K562 (cell line): Measurements from ENCODE around the gene GPR32. TPM values are rescaled to one million over a fixed set of nuclear protein-coding genes. Genes with fewer than 3 reads are reported as not detected.

Source experiments
- FOXM1 ChIP-seq, 2 experiments: fragments of 450-650 bp in 1 of 2; sonication (generic) in 1 of 2; formaldehyde crosslinking in 1 of 2; IDR thresholded peaks; 2 replicates each; pipeline versions ENCODE4 v1.6.1 to v1.9.0; 2017 to 2022; ENCODE audit warnings: low read depth in 2 of 2, mild to moderate bottlenecking in 2 of 2, missing genetic modification reagents in 1 of 2, moderate library complexity in 1 of 2
- FOXP1 ChIP-seq: sonication (generic); formaldehyde crosslinking; IDR thresholded peaks from 2 replicates; pipeline ENCODE4 v1.8.0; 2022; ENCODE audit warnings: mild to moderate bottlenecking, missing genetic modification reagents
- HDAC3 ChIP-seq: fragments of 450-650 bp; IDR thresholded peaks from 2 replicates; pipeline ENCODE4 v1.6.1; 2018; ENCODE audit warnings: borderline replicate concordance, mild to moderate bottlenecking, moderate library complexity; ENCODE audit not compliant: partially characterized antibody
- MCM5 ChIP-seq: fragments of 450-650 bp; IDR thresholded peaks from 2 replicates; pipeline ENCODE4 v1.6.1; 2016; ENCODE audit warnings: low read depth
- MEIS2 ChIP-seq: fragments of 450-650 bp; IDR thresholded peaks from 2 replicates; pipeline ENCODE4 v1.6.1; 2014; ENCODE audit warnings: mild to moderate bottlenecking; ENCODE audit not compliant: partially characterized antibody
- MIER1 ChIP-seq: fragments of 450-650 bp; IDR thresholded peaks from 2 replicates; pipeline ENCODE4 v1.6.1; 2016; ENCODE audit warnings: antibody characterized with exemption, mild to moderate bottlenecking, low read depth
- OTX1 ChIP-seq: fragments of 450-650 bp; formaldehyde crosslinking; IDR thresholded peaks from 2 replicates; pipeline ENCODE4 v1.4.0; 2022; ENCODE audit warnings: mild to moderate bottlenecking
- PBX2 ChIP-seq, 2 experiments: IDR thresholded peaks in 1 of 2; conservative IDR thresholded peaks in 1 of 2; 2 replicates each; pipeline ENCODE4 v1.6.1; 2016; ENCODE audit warnings: low read depth in 2 of 2, mild to moderate bottlenecking in 1 of 2, missing compliant biosample characterization in 1 of 2, missing genetic modification characterization in 1 of 2, moderate library complexity in 1 of 2
- SFPQ ChIP-seq: fragments of 200-400 bp; formaldehyde crosslinking; IDR thresholded peaks from 2 replicates; pipeline ENCODE4 v1.6.1; 2017; ENCODE audit warnings: mild to moderate bottlenecking, low read depth, low read length, moderate library complexity
- SP1 ChIP-seq: sonication (generic); formaldehyde crosslinking; IDR thresholded peaks from 2 replicates; pipeline ENCODE4 v1.8.1; 2022; ENCODE audit warnings: mild to moderate bottlenecking, missing genetic modification reagents
- SPI1 ChIP-seq: IDR thresholded peaks from 2 replicates; pipeline ENCODE4 v1.6.1; 2011; ENCODE audit warnings: low read depth, low read length, control low read depth, borderline replicate concordance
- ZBED1 ChIP-seq: IDR thresholded peaks from 2 replicates; pipeline ENCODE4 v1.6.1; 2014
- ZBTB11 ChIP-seq, 3 experiments: fragments of 200-800 bp in 1 of 3; fragments of 250-450 bp in 1 of 3; fragments of 450-650 bp in 1 of 3; sonication (Bioruptor Pico) in 1 of 3; sonication (Bioruptor generic) in 1 of 3; formaldehyde crosslinking in 1 of 3; IDR thresholded peaks; 2 replicates each; pipeline versions ENCODE4 v1.6.1 to v1.8.0; 2016 to 2022; ENCODE audit warnings: mild to moderate bottlenecking in 2 of 3, missing genetic modification characterization in 2 of 3, missing compliant biosample characterization in 1 of 3, moderate library complexity in 1 of 3
- ZBTB2 ChIP-seq: fragments of 450-650 bp; IDR thresholded peaks from 2 replicates; pipeline ENCODE4 v1.6.1; 2016; ENCODE audit warnings: antibody characterized with exemption
- ZNF184 ChIP-seq: sonication (generic); formaldehyde crosslinking; IDR thresholded peaks from 2 replicates; pipeline ENCODE4 v1.5.0; 2020; ENCODE audit warnings: missing genetic modification reagents
- ZNF263 ChIP-seq: sonication (generic); formaldehyde crosslinking; IDR thresholded peaks from 2 replicates; pipeline ENCODE4 v1.8.0; 2022; ENCODE audit warnings: mild to moderate bottlenecking, missing genetic modification reagents, borderline replicate concordance
- ZNF551 ChIP-seq: fragments of 250-450 bp; sonication (Bioruptor Pico); IDR thresholded peaks from 2 replicates; pipeline ENCODE4 v1.5.0; 2021; ENCODE audit warnings: mild to moderate bottlenecking, moderate library complexity
- polyA plus RNA-seq, 8 experiments: library from polyadenylated mRNA; depleted of rRNA in 4 of 8; stranded (reverse) in 5 of 8; unstranded in 3 of 8; fragments of >200 nt; fragmentation: Nextera tagmentation in 2 of 8; fragmentation: Illumina TruSeq in 1 of 8; extraction: Ambion mirVana in 2 of 8; extraction: Trizol in 1 of 8; gene quantifications; 2 replicates each; pipeline versions ENCODE4 v1.2.1 to v1.2.3, GENCODE V29; 2011 to 2014; ENCODE audit warnings: inconsistent platforms in 1 of 8, missing spikeins in 1 of 8
- total RNA-seq, 7 experiments: library from RNA; depleted of rRNA in 6 of 7; stranded (reverse); fragments of >200 nt in 6 of 7; fragmentation: Illumina TruSeq in 2 of 7; extraction: Trizol in 2 of 7; gene quantifications; 2 replicates each; pipeline versions ENCODE4 v1.2.1 to v1.2.3, GENCODE V29; 2011 to 2021; ENCODE audit warnings: low replicate concordance in 1 of 7

Gene GPR32
- total and polyA plus RNA-seq, 9 of the 15 experiments (the other 6 are each of a cell fraction or from before 2014, with no cell fraction given), result not detected

- 0 out of 6 replicates have a peak, but pooled peaks of 1 of the 3 experiments have one; percentile 26 for TF ChIP-seq ZBTB11 (CRISPR knock-in tag; IDR thresholded peaks at IDR 0.05)
- TF ChIP-seq SP1 (CRISPR knock-in tag), result no peak
- no peak for TF ChIP-seq MIER1
- TF ChIP-seq SFPQ, result no peak
- TF ChIP-seq FOXM1 (IDR thresholded peaks at IDR 0.05; ENCODE audit: low read depth), result no peak
- TF ChIP-seq FOXM1 (CRISPR knock-in tag; IDR thresholded peaks at IDR 0.05; ENCODE audit: low read depth), result no peak
- peak; percentile 38 for TF ChIP-seq MEIS2
- no peak for TF ChIP-seq ZBED1
- TF ChIP-seq ZBTB2, result no peak
- no peak for TF ChIP-seq ZNF263
- no peak for TF ChIP-seq ZNF551
- TF ChIP-seq HDAC3, result no peak
- TF ChIP-seq ZNF184 (CRISPR knock-in tag), result no peak
- TF ChIP-seq MCM5, result no peak
- TF ChIP-seq FOXP1 (CRISPR knock-in tag), result no peak
- no peak for TF ChIP-seq PBX2 (CRISPR knock-in tag; IDR thresholded peaks at IDR 0.05; ENCODE audit: low read depth)
- TF ChIP-seq PBX2 (tag; conservative IDR thresholded peaks at IDR 0.05; ENCODE audit: low read depth), result peak; percentile 18; the same call in 1 of the 2 replicates
- TF ChIP-seq SPI1, result no peak
- TF ChIP-seq OTX1, result no peak
These were observed 30.9 kb upstream of the GPR32 start (continued) for GRCh38 chr19:50739132-50739913.
